Smooth muscle cell (in vitro differentiated cells): ENCODE data around the gene GRB14. TPM values are rescaled to one million over a fixed set of nuclear protein-coding genes. Genes with fewer than 3 reads are reported as not detected.

Experiments
- DNase-seq: peaks from one replicate; lab custom pipeline; 2025; ENCODE audit not compliant: unreplicated experiment; lab: John Stamatoyannopoulos, UW
- H2AFZ ChIP-seq: fragments of 200-600 bp; sonication (generic); 2 replicates; pipeline ENCODE4 v1.6.0; 2016; ENCODE audit warnings: antibody characterized with exemption, low read depth, mild to moderate bottlenecking
- H3F3A ChIP-seq: fragments of 200-600 bp; sonication (generic); 2 replicates; pipeline ENCODE4 v1.6.0; 2017; ENCODE audit warnings: antibody characterized with exemption, low read depth
- H3K27ac ChIP-seq: fragments of 200-600 bp; sonication (generic); 2 replicates; pipeline ENCODE4 v1.5.1; 2016; ENCODE audit warnings: low read depth, mild to moderate bottlenecking
- H3K27me3 ChIP-seq: fragments of 200-600 bp; sonication (generic); 2 replicates; pipeline ENCODE4 v1.6.1; 2016; ENCODE audit warnings: low read depth, mild to moderate bottlenecking
- H3K36me3 ChIP-seq: fragments of 200-600 bp; sonication (generic); 2 replicates; pipeline ENCODE4 v1.5.1; 2016; ENCODE audit warnings: low read depth
- H3K4me1 ChIP-seq: fragments of 200-600 bp; sonication (generic); 2 replicates; pipeline ENCODE4 v1.5.1; 2016; ENCODE audit warnings: low read depth
- H3K4me2 ChIP-seq: fragments of 200-600 bp; sonication (generic); 2 replicates; pipeline ENCODE4 v1.6.0; 2016; ENCODE audit warnings: mild to moderate bottlenecking
- H3K4me3 ChIP-seq: fragments of 200-600 bp; sonication (generic); 2 replicates; pipeline ENCODE4 v1.5.1; 2016; ENCODE audit warnings: mild to moderate bottlenecking
- H3K79me2 ChIP-seq: fragments of 200-600 bp; sonication (generic); 2 replicates; pipeline ENCODE4 v1.6.0; 2016; ENCODE audit warnings: low read depth, mild to moderate bottlenecking
- H3K9ac ChIP-seq: fragments of 200-600 bp; sonication (generic); 2 replicates; pipeline ENCODE4 v1.6.0; 2016; ENCODE audit warnings: low read depth
- H3K9me3 ChIP-seq: fragments of 200-600 bp; sonication (generic); replicated peaks from 2 replicates; pipeline ENCODE4 v1.5.1; 2016; ENCODE audit warnings: low read depth
- H4K20me1 ChIP-seq: fragments of 200-600 bp; sonication (generic); 2 replicates; pipeline ENCODE4 v1.6.0; 2016; ENCODE audit warnings: low read depth
- WGBS: methylation state at CpG from one replicate; pipeline ENCODE4 v1.1.7; 2016; ENCODE audit warnings: low lambda C conversion rate; 5-methylcytosine and 5-hydroxymethylcytosine counted together
- polyA plus RNA-seq: library from polyadenylated mRNA; unstranded; fragments of >200 nt; fragmentation: Nextera tagmentation; extraction: Ambion mirVana; gene quantifications from 2 replicates; pipeline ENCODE4 v1.2.1, GENCODE V29; 2016
- total RNA-seq: library from RNA; depleted of rRNA; stranded (reverse); fragments of >200 nt; gene quantifications from 2 replicates; pipeline ENCODE4 v1.2.3, GENCODE V29; 2014
- TF ChIP-seq, protein P1 (sequence below): fragments of 200-600 bp; sonication (generic); IDR thresholded peaks from 2 replicates; pipeline ENCODE4 v1.5.1; 2017; ENCODE audit warnings: borderline replicate concordance, mild to moderate bottlenecking, antibody characterized with exemption; ENCODE audit not compliant: insufficient read depth, poor library complexity, severe bottlenecking

GRB14 gene
- total and polyA plus RNA-seq, 2 experiments from 2014 or later, result 0.22 TPM; not detected in 1

DNA sequence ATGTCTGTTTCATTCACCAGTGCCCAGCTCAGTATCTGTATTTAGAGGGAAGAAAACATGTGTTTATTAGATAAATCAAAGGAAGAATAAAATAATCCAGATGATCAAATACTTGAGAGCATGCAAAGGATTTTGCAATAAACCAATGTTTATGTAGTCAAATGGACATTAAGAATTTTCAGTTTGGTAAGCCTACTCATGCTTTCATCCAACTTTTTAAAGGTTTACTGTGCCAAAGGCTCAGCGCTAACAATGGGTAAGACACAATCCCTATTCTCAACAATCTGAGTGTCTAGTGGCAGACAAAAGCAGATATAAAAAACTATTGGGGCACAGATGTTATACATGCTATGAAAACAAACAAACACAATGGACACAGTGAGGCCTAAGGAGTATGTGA lies 26.3 kb downstream of the GRB14 start:
- no peak for DNase-seq
- Histone ChIP-seq H3K36me3 (no peaks in the 10 kb centered on the region), H3K4me2 (no peak overlapping the region), H3K79me2 (no peaks in the 10 kb centered on the region), H2AFZ (no peak overlapping the region), H3K9me3 (no peaks in the 10 kb centered on the region), H3K4me1 (no peaks in the 10 kb centered on the region), H3K9ac (no peak overlapping the region), H4K20me1 (no peaks in the 10 kb centered on the region), H3K27ac (no peak overlapping the region), H3F3A (no peaks in the 10 kb centered on the region), H3K27me3 (no peaks in the 10 kb centered on the region), H3K4me3 (no peak overlapping the region)
- TF ChIP-seq, protein P1, sequence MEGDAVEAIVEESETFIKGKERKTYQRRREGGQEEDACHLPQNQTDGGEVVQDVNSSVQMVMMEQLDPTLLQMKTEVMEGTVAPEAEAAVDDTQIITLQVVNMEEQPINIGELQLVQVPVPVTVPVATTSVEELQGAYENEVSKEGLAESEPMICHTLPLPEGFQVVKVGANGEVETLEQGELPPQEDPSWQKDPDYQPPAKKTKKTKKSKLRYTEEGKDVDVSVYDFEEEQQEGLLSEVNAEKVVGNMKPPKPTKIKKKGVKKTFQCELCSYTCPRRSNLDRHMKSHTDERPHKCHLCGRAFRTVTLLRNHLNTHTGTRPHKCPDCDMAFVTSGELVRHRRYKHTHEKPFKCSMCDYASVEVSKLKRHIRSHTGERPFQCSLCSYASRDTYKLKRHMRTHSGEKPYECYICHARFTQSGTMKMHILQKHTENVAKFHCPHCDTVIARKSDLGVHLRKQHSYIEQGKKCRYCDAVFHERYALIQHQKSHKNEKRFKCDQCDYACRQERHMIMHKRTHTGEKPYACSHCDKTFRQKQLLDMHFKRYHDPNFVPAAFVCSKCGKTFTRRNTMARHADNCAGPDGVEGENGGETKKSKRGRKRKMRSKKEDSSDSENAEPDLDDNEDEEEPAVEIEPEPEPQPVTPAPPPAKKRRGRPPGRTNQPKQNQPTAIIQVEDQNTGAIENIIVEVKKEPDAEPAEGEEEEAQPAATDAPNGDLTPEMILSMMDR, result no peak
- 97% methylated on average over 1 of the region's 1 CpG for WGBS

DNA sequence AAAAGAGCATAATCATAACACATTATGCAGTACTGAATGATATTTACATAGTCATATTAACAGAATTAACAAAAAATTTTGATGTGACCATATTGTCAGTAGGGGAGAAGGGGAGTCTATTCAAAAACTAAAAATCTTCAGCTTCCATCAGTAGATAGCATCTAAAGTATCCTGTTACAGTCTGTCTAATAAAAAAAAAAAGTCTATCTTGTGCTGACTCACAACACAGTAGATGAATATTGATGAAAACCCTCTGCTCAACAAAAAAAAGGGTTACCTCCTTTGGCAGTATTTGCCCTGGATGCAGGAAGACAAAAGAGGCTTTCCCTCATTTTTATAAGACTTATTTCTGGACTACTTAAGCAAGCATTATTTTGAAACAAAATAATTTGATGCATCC lies 27.3 kb downstream of the GRB14 start:
- Histone ChIP-seq H3K27me3 (no peaks in the 10 kb centered on the region), H3K79me2 (no peaks in the 10 kb centered on the region), H3K4me1 (no peaks in the 10 kb centered on the region), H3K4me3 (no peak overlapping the region), H3K4me2 (no peak overlapping the region), H3K27ac (no peak overlapping the region), H2AFZ (no peak overlapping the region), H3K9ac (no peak overlapping the region), H3F3A (no peaks in the 10 kb centered on the region), H4K20me1 (no peaks in the 10 kb centered on the region), H3K9me3 (no peaks in the 10 kb centered on the region), H3K36me3 (no peaks in the 10 kb centered on the region)
- TF ChIP-seq, protein P1, result no peak
- no peak for DNase-seq

DNA sequence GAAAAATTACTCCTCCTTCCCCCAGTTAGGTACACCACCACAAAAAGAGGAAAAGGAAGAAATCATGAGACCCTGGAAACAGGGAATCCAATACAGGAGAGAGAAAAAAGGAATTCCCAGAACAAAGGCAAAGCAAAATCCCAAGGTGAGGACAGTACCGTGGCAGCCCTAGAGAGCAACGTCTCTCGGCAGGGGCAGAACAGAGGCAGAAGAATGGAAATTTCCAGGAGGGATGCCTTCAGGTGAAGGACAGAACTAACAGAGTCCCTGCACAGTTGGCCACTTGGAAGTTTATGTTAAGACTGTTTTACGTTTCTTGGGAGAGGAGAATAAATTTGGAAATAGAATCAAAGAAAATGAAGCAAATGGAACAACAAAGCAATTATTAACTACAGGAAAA lies 27.7 kb downstream of the GRB14 start:
- Histone ChIP-seq H3K27me3 (no peaks in the 10 kb centered on the region), H3K79me2 (no peaks in the 10 kb centered on the region), H3K27ac (no peak overlapping the region), H3F3A (no peaks in the 10 kb centered on the region), H3K9ac (no peak overlapping the region), H3K4me2 (no peak overlapping the region), H2AFZ (no peak overlapping the region), H3K36me3 (no peaks in the 10 kb centered on the region), H3K9me3 (no peaks in the 10 kb centered on the region), H3K4me1 (no peaks in the 10 kb centered on the region), H4K20me1 (no peaks in the 10 kb centered on the region), H3K4me3 (no peak overlapping the region)
- 59% methylated on average over 4 of the region's 4 CpGs for WGBS
- TF ChIP-seq, protein P1, result no peak
- DNase-seq, result no peak

DNA sequence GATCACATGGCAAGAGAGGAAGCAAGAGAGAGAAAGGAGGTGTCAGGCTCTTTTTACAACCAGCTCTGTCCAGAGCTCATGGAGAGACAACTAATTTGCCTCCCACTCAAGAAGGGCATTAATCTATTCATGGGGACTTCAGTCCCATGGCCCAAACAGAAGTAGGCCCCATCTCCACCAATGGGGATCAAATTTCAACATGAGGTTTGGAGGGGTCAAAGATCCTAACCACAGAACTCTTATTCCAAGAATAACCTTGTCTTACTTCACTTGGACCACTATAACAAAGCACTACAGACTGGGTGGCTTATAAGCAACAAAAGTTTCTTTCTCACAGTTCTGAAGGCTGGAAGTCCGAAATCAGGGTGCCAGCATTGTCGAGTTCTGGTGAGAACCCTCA lies 31.8 kb downstream of the GRB14 start:
- H3K27me3 ChIP-seq, result no peaks in the 10 kb centered on the region
- H3K9me3 ChIP-seq, result no peaks in the 10 kb centered on the region
- no peaks in the 10 kb centered on the region for H3F3A ChIP-seq
- H3K4me2 ChIP-seq, result no peak overlapping the region
- no peaks in the 10 kb centered on the region for H3K4me1 ChIP-seq
- H4K20me1 ChIP-seq, result no peaks in the 10 kb centered on the region
- H3K79me2 ChIP-seq, result no peaks in the 10 kb centered on the region
- H3K27ac ChIP-seq, result no peak overlapping the region
- 98% methylated on average over 2 of the region's 2 CpGs for WGBS
- TF ChIP-seq, protein P1, result no peak
- H2AFZ ChIP-seq, result no peak overlapping the region
- no peak overlapping the region for H3K4me3 ChIP-seq
- H3K36me3 ChIP-seq, result no peaks in the 10 kb centered on the region
- no peak for DNase-seq
- no peak overlapping the region for H3K9ac ChIP-seq
